Vagina (tissue), 2 donors: ENCODE measurements around the gene VWA3A. TPM values are rescaled to one million over a fixed set of nuclear protein-coding genes. Genes with fewer than 3 reads are reported as not detected.

Experiments
- DNase-seq, 2 donors: peaks; one replicate each; pipeline ENCODE4 v3.0.0-alpha.2; 2017; ENCODE audit errors: extremely low spot score in 2 of 2
- H3K27ac ChIP-seq: fragments of 200-600 bp; sonication (generic); one replicate; pipeline ENCODE4 v1.5.1; 2019
- H3K27me3 ChIP-seq: fragments of 200-600 bp; sonication (generic); one replicate; pipeline ENCODE4 v1.5.1; 2019
- H3K36me3 ChIP-seq, 2 donors: fragments of 200-600 bp; sonication (generic); one replicate each; pipeline ENCODE4 v1.5.1; 2017 to 2019
- H3K4me1 ChIP-seq: fragments of 200-600 bp; sonication (generic); one replicate; pipeline ENCODE4 v1.5.1; 2019
- H3K4me3 ChIP-seq, 2 donors: fragments of 200-600 bp; sonication (generic); 1 replicate in 1 of 2; 2 replicates in 1 of 2; pipeline ENCODE4 v1.5.1; 2016 to 2019
- H3K9me3 ChIP-seq: fragments of 200-600 bp; sonication (generic); one replicate; pipeline ENCODE4 v1.5.1; 2019
- POLR2A ChIP-seq, 2 donors: fragments of 450-650 bp; IDR thresholded peaks; one replicate each; pipeline ENCODE4 v1.6.1; 2017; ENCODE audit warnings: antibody characterized with exemption in 2 of 2, mild to moderate bottlenecking in 2 of 2, moderate library complexity in 2 of 2
- POLR2AphosphoS5 ChIP-seq, 2 donors: sonication (generic); formaldehyde crosslinking; IDR thresholded peaks; one replicate each; pipeline ENCODE4 v1.9.0; 2017; ENCODE audit warnings: antibody characterized with exemption in 2 of 2, mild to moderate bottlenecking in 2 of 2, low read depth in 1 of 2; ENCODE audit not compliant: insufficient read depth in 1 of 2
- intact Hi-C: fragments of 100-400 bp; cut with DNase I; formaldehyde crosslinking; loops from one replicate; pipeline ENCODE4 v1.15.1; 2023
- total RNA-seq: library from RNA; depleted of rRNA; stranded (reverse); fragments of >200 nt; gene quantifications from one replicate; pipeline ENCODE4 v1.2.3, GENCODE V29; 2016
- TF ChIP-seq, protein P1 (sequence below), 3 experiments: fragments of 450-650 bp in 2 of 3; fragments of 200-600 bp in 1 of 3; sonication (generic) in 1 of 3; IDR thresholded peaks; one replicate each; pipeline ENCODE4 v1.5.1; 2017 to 2019; ENCODE audit warnings: antibody characterized with exemption in 3 of 3, mild to moderate bottlenecking in 2 of 3, moderate library complexity in 2 of 3

VWA3A gene
- total RNA-seq, 1 donor from 2014 or later, result not detected

DNA sequence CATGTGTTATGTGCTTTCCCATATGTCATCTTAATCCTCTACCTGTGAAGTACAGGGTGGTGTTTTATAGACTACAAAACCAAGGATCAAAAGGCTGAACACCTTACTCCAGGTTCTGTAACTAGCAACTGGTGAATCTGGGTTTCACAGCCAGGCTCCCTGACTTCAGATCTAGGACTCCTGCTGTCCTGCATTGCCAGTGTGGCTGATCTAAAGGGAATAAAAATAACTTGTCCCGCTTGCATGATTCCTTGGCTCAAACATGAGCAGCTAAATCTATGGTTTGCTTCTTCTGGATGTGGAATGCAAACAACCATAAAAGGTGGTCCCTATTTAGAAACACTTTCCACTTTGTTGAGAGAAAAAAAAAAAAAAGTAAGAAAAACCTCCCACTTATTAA, 3.7 kb upstream of the VWA3A start:
- Histone ChIP-seq H3K4me1 (no peaks in the 10 kb centered on the region), H3K36me3 (no peaks in the 10 kb centered on the region), H3K4me3 (no peak overlapping the region), H3K27ac (no peak overlapping the region), H3K27me3 (no peaks in the 10 kb centered on the region), H3K9me3 (no peaks in the 10 kb centered on the region)
- TF ChIP-seq, protein P1, sequence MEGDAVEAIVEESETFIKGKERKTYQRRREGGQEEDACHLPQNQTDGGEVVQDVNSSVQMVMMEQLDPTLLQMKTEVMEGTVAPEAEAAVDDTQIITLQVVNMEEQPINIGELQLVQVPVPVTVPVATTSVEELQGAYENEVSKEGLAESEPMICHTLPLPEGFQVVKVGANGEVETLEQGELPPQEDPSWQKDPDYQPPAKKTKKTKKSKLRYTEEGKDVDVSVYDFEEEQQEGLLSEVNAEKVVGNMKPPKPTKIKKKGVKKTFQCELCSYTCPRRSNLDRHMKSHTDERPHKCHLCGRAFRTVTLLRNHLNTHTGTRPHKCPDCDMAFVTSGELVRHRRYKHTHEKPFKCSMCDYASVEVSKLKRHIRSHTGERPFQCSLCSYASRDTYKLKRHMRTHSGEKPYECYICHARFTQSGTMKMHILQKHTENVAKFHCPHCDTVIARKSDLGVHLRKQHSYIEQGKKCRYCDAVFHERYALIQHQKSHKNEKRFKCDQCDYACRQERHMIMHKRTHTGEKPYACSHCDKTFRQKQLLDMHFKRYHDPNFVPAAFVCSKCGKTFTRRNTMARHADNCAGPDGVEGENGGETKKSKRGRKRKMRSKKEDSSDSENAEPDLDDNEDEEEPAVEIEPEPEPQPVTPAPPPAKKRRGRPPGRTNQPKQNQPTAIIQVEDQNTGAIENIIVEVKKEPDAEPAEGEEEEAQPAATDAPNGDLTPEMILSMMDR (IDR thresholded peaks at IDR 0.05), result no peak
- TF ChIP-seq POLR2AphosphoS5 (IDR thresholded peaks at IDR 0.05; ENCODE audit: insufficient read depth in 1 of 2, low read depth in 1 of 2) (no peak), POLR2A (IDR thresholded peaks at IDR 0.05) (no peak)
- intact Hi-C loops, result no loop called here
- DNase-seq, result no peak

DNA sequence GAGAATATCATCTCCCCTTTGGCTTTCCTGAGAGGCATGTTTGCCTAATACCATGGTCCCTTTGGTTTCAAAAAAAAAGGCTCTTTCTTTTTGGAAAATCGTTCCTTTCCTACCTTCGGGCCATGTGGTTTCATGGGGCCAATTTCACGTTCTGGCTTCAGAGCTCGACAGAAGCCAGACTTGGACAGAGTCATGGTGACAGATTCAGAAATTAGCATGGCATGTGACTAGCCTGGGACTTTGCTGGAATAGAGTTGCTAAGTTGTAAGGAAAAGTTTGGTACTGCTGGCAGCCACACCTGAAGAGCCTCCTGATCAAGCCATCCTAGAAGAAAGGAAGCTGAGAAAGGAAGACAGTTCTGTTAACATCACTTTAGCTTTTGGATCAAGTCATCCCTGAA, 2.4 kb upstream of the VWA3A start:
- H3K27me3 ChIP-seq, result no peaks in the 10 kb centered on the region
- TF ChIP-seq, protein P1 (IDR thresholded peaks at IDR 0.05), result no peak
- no peak for TF ChIP-seq POLR2A (IDR thresholded peaks at IDR 0.05)
- no peak for TF ChIP-seq POLR2AphosphoS5 (IDR thresholded peaks at IDR 0.05; ENCODE audit: insufficient read depth in 1 of 2, low read depth in 1 of 2)
- no peak for DNase-seq
- no peak overlapping the region for H3K4me3 ChIP-seq
- no peaks in the 10 kb centered on the region for H3K9me3 ChIP-seq
- H3K27ac ChIP-seq, result no peak overlapping the region
- intact Hi-C loops, result no loop called here
- H3K36me3 ChIP-seq, result no peaks in the 10 kb centered on the region
- no peaks in the 10 kb centered on the region for H3K4me1 ChIP-seq

GRCh38 chr16:22091721-22092120, 620 bp upstream of the VWA3A start:
- no peak overlapping the region for H3K27ac ChIP-seq
- H3K9me3 ChIP-seq, result no peaks in the 10 kb centered on the region
- H3K27me3 ChIP-seq, result no peaks in the 10 kb centered on the region
- TF ChIP-seq POLR2A (IDR thresholded peaks at IDR 0.05) (no peak), POLR2AphosphoS5 (IDR thresholded peaks at IDR 0.05; ENCODE audit: insufficient read depth in 1 of 2, low read depth in 1 of 2) (no peak)
- TF ChIP-seq, protein P1 (IDR thresholded peaks at IDR 0.05), result no peak
- no peak for DNase-seq
- intact Hi-C loops, result no loop called here
- no peaks in the 10 kb centered on the region for H3K4me1 ChIP-seq
- no peak overlapping the region for H3K4me3 ChIP-seq
- H3K36me3 ChIP-seq, result no peaks in the 10 kb centered on the region

- TF ChIP-seq POLR2A (IDR thresholded peaks at IDR 0.05) (no peak), POLR2AphosphoS5 (IDR thresholded peaks at IDR 0.05; ENCODE audit: insufficient read depth in 1 of 2, low read depth in 1 of 2) (no peak)
- TF ChIP-seq, protein P1 (IDR thresholded peaks at IDR 0.05), result no peak
Observed at GRCh38 chr16:22093331-22093730, 990 bp downstream of the VWA3A start.

GRCh38 chr16:22093996-22094395, 1.7 kb downstream of the VWA3A start:
- DNase-seq, result no peak
- intact Hi-C loops, result no loop called here
- TF ChIP-seq POLR2A (IDR thresholded peaks at IDR 0.05), result no peak

More at GRCh38 chr16:22093331-22093730, 990 bp downstream of the VWA3A start:
- Histone ChIP-seq H3K27ac (no peak overlapping the region), H3K36me3 (no peaks in the 10 kb centered on the region), H3K4me3 (no peak overlapping the region), H3K4me1 (no peaks in the 10 kb centered on the region), H3K27me3 (no peaks in the 10 kb centered on the region), H3K9me3 (no peaks in the 10 kb centered on the region)
- DNase-seq, result no peak
- intact Hi-C loops, result no loop called here

More at GRCh38 chr16:22093996-22094395, 1.7 kb downstream of the VWA3A start:
- H3K27me3 ChIP-seq, result no peaks in the 10 kb centered on the region
- no peak overlapping the region for H3K4me3 ChIP-seq
- H3K4me1 ChIP-seq, result no peaks in the 10 kb centered on the region
- H3K27ac ChIP-seq, result no peak overlapping the region
- no peaks in the 10 kb centered on the region for H3K36me3 ChIP-seq
- no peaks in the 10 kb centered on the region for H3K9me3 ChIP-seq
